ENCODE data around the gene SPRR5.
A peak's percentile ranks its signal among the peaks of the same experiment; 100 is the strongest.

SPRR5 gene

GRCh38 chr1:152940614-152941013, 6.4 kb upstream of the SPRR5 start:
- H3K4me3 ChIP-seq, result no peak overlapping the region
- TF ChIP-seq Cebpa-rat (IDR thresholded peaks at IDR 0.05), result no peak
- no peaks in the 10 kb centered on the region for H4K20me1 ChIP-seq
- H3K36me3 ChIP-seq, result no peaks in the 10 kb centered on the region
- no peak overlapping the region for H3K4me2 ChIP-seq
- H3K27ac ChIP-seq, result no peak overlapping the region
- H3K9ac ChIP-seq, result no peak overlapping the region
- H3K27me3 ChIP-seq, result no peaks in the 10 kb centered on the region
- H3K4me1 ChIP-seq, result no peaks in the 10 kb centered on the region
- H3K9me3 ChIP-seq (replicated peaks in 1 of 11), result no peaks in the 10 kb centered on the region

- no peak for TF ChIP-seq Cebpa-rat (IDR thresholded peaks at IDR 0.05)
- no peaks in the 10 kb centered on the region for H3K36me3 ChIP-seq
- H3K4me1 ChIP-seq, result no peaks in the 10 kb centered on the region
- H3K27ac ChIP-seq, result no peak overlapping the region
- H3K4me2 ChIP-seq, result no peak overlapping the region
- H3K9ac ChIP-seq, result no peak overlapping the region
- no peak overlapping the region for H3K4me3 ChIP-seq
- no peaks in the 10 kb centered on the region for H3K9me3 ChIP-seq (replicated peaks in 1 of 11)
- no peaks in the 10 kb centered on the region for H4K20me1 ChIP-seq
- no peaks in the 10 kb centered on the region for H3K27me3 ChIP-seq
These were observed 5.8 kb upstream of the SPRR5 start for GRCh38 chr1:152941037-152941711.

- Histone ChIP-seq H3K4me2 (no peak overlapping the region), H3K9me3 (replicated peaks in 1 of 11) (no peaks in the 10 kb centered on the region), H3K4me3 (no peak overlapping the region), H3K27me3 (no peaks in the 10 kb centered on the region), H3K4me1 (no peaks in the 10 kb centered on the region), H4K20me1 (no peaks in the 10 kb centered on the region), H3K36me3 (no peaks in the 10 kb centered on the region), H3K9ac (no peak overlapping the region), H3K27ac (no peak overlapping the region)
- TF ChIP-seq Cebpa-rat (IDR thresholded peaks at IDR 0.05), result no peak
These were observed 4.8 kb upstream of the SPRR5 start for GRCh38 chr1:152942161-152942560.

GRCh38 chr1:152946248-152946647, 758 bp upstream of the SPRR5 start:
- Histone ChIP-seq H3K4me2 (no peak overlapping the region), H3K27me3 (no peaks in the 10 kb centered on the region), H4K20me1 (no peaks in the 10 kb centered on the region), H3K9ac (no peak overlapping the region), H3K36me3 (no peaks in the 10 kb centered on the region), H3K9me3 (replicated peaks in 1 of 11) (no peaks in the 10 kb centered on the region), H3K4me3 (no peak overlapping the region), H3K4me1 (no peaks in the 10 kb centered on the region), H3K27ac (no peak overlapping the region)
- no peak for TF ChIP-seq Cebpa-rat (IDR thresholded peaks at IDR 0.05)

- H3K9me3 ChIP-seq (replicated peaks in 1 of 11), result no peaks in the 10 kb centered on the region
These were observed 4.7 kb downstream of the SPRR5 start for GRCh38 chr1:152951711-152952110.

GRCh38 chr1:152953761-152954160, 6.8 kb downstream of the SPRR5 start:
- Histone ChIP-seq H3K9ac (no peak overlapping the region), H3K4me1 (peaks cover 0 to 6% (median 0%) of the 10 kb centered on the region in 10 experiments; a peak in 5 of 20 replicates), H3K36me3 (no peaks in the 10 kb centered on the region), H3K9me3 (replicated peaks in 1 of 11) (peaks cover 0 to 12% (median 5%) of the 10 kb centered on the region in 11 experiments; a peak in 7 of 22 replicates), H3K27me3 (no peaks in the 10 kb centered on the region), H3K4me3 (no peak overlapping the region), H3K27ac (no peak overlapping the region), H4K20me1 (no peaks in the 10 kb centered on the region), H3K4me2 (no peak overlapping the region)
- no peak for TF ChIP-seq Cebpa-rat (IDR thresholded peaks at IDR 0.05)

More at GRCh38 chr1:152951711-152952110, 4.7 kb downstream of the SPRR5 start:
- no peak for TF ChIP-seq Cebpa-rat (IDR thresholded peaks at IDR 0.05)
- H3K27ac ChIP-seq, result no peak overlapping the region
- H3K4me3 ChIP-seq, result no peak overlapping the region
- H3K9ac ChIP-seq, result no peak overlapping the region
- no peaks in the 10 kb centered on the region for H3K27me3 ChIP-seq
- no peaks in the 10 kb centered on the region for H3K36me3 ChIP-seq
- H4K20me1 ChIP-seq, result no peaks in the 10 kb centered on the region
- H3K4me2 ChIP-seq, result no peak overlapping the region
- no peaks in the 10 kb centered on the region for H3K4me1 ChIP-seq

- Histone ChIP-seq H3K4me1 (peaks cover 0 to 13% (median 3%) of the 10 kb centered on the region in 10 experiments; a peak in 13 of 20 replicates), H3K9me3 (replicated peaks in 1 of 11) (peaks cover 0 to 12% (median 5%) of the 10 kb centered on the region in 11 experiments; a peak in 7 of 22 replicates), H3K4me2 (no peak overlapping the region), H3K27me3 (no peaks in the 10 kb centered on the region), H3K9ac (no peak overlapping the region), H3K4me3 (no peak overlapping the region), H4K20me1 (no peaks in the 10 kb centered on the region), H3K27ac (no peak overlapping the region), H3K36me3 (no peaks in the 10 kb centered on the region)
- TF ChIP-seq Cebpa-rat (IDR thresholded peaks at IDR 0.05), result no peak
These were observed 7.4 kb downstream of the SPRR5 start for GRCh38 chr1:152954436-152954835.

- no peaks in the 10 kb centered on the region for H3K36me3 ChIP-seq
- no peak overlapping the region for H3K4me3 ChIP-seq
- H3K27ac ChIP-seq, result no peak overlapping the region
- no peaks in the 10 kb centered on the region for H4K20me1 ChIP-seq
- peaks cover 16 to 44% (median 34%) of the 10 kb centered on the region in 10 experiments for H3K4me1 ChIP-seq
- peaks cover 0 to 12% (median 5%) of the 10 kb centered on the region in 11 experiments; a peak in 7 of 22 replicates for H3K9me3 ChIP-seq (replicated peaks in 1 of 11)
- peaks cover 0 to 14% (median 0%) of the 10 kb centered on the region in 11 experiments; a peak in 3 of 22 replicates for H3K27me3 ChIP-seq
- H3K9ac ChIP-seq, result no peak overlapping the region
- no peak overlapping the region for H3K4me2 ChIP-seq
- no peak for TF ChIP-seq Cebpa-rat (IDR thresholded peaks at IDR 0.05)
These were observed 10.6 kb downstream of the SPRR5 start for GRCh38 chr1:152957561-152957960.

GRCh38 chr1:152959273-152959672, 12.3 kb downstream of the SPRR5 start:
- Histone ChIP-seq H3K9me3 (replicated peaks in 1 of 11) (peaks cover 0 to 12% (median 5%) of the 10 kb centered on the region in 11 experiments; a peak in 8 of 22 replicates), H3K36me3 (no peaks in the 10 kb centered on the region), H4K20me1 (no peaks in the 10 kb centered on the region), H3K4me2 (peak overlapping the region in 8 of 11 experiments; percentile 67 to 96 (median 90); a peak in 15 of 22 replicates), H3K4me3 (no peak overlapping the region), H3K9ac (no peak overlapping the region), H3K27ac (no peak overlapping the region), H3K4me1 (peaks cover 16 to 56% (median 44%) of the 10 kb centered on the region in 10 experiments), H3K27me3 (peaks cover 0 to 14% (median 0%) of the 10 kb centered on the region in 11 experiments; a peak in 3 of 22 replicates)
- TF ChIP-seq Cebpa-rat (IDR thresholded peaks at IDR 0.05), result no peak
